WERI-Rb-1 (cell line): Measurements from ENCODE around the gene CEP85L.

ENCODE experiments used
- DNase-seq: peaks from one replicate; pipeline ENCODE4 v3.0.0-alpha.2; 2020
- H3K27ac ChIP-seq: fragments of 250-450 bp; sonication (Bioruptor Pico); 2 replicates; pipeline ENCODE4 v1.5.1; 2020; ENCODE audit warnings: mild to moderate bottlenecking, moderate library complexity
- H3K27me3 ChIP-seq: fragments of 250-450 bp; sonication (Bioruptor Pico); 2 replicates; pipeline ENCODE4 v1.5.1; 2021; ENCODE audit warnings: mild to moderate bottlenecking, low read depth, moderate library complexity; ENCODE audit not compliant: insufficient read depth, severe bottlenecking
- H3K36me3 ChIP-seq: fragments of 250-450 bp; sonication (Bioruptor Pico); 2 replicates; pipeline ENCODE4 v1.5.1; 2020; ENCODE audit warnings: mild to moderate bottlenecking, moderate library complexity
- H3K4me3 ChIP-seq: 2 replicates; pipeline ENCODE4 v1.5.1; 2011; ENCODE audit warnings: low read depth, mild to moderate bottlenecking, control low read depth, low read length
- H3K9me3 ChIP-seq: fragments of 250-450 bp; sonication (Bioruptor Pico); 2 replicates; pipeline ENCODE4 v1.5.1; 2021; ENCODE audit warnings: mild to moderate bottlenecking, moderate library complexity; ENCODE audit not compliant: severe bottlenecking
- TF ChIP-seq, protein P1 (sequence below): IDR thresholded peaks from 2 replicates; pipeline ENCODE4 v1.5.1; 2011; ENCODE audit warnings: low read depth, mild to moderate bottlenecking, control low read depth, inconsistent platforms, low read length

Gene CEP85L

DNA sequence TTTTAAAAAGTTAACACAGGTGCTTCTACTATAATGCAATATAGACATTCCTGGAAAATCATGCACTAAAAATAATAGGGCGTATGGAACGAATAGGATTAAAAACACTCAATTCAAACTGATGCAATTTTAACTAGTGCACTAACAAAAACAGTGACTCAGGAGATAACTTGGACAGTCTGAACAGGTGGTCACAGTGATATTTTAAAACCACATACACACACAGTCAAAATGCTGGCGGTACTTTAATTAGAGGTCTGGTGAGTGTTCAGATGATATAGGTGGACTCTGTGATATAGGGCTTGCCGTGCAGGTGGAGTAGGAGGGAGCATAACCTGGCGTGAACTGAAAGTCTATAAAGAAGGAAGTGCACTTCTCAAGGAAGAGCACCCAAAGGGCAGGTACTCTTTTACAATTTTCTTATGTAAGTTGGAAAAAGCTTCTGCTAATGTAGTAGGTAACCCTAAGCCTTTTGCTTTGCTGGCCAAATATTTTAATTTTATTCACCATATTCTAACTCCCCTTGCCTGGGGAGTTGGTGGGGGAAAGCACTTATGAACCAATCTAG, 145.2 kb downstream of the CEP85L start:
- Histone ChIP-seq H3K27me3 (no peaks in the 10 kb centered on the region), H3K36me3 (no peaks in the 10 kb centered on the region; the same call in 1 of the 2 replicates), H3K4me3 (no peak overlapping the region), H3K9me3 (no peaks in the 10 kb centered on the region), H3K27ac (no peak overlapping the region)
- TF ChIP-seq, protein P1, sequence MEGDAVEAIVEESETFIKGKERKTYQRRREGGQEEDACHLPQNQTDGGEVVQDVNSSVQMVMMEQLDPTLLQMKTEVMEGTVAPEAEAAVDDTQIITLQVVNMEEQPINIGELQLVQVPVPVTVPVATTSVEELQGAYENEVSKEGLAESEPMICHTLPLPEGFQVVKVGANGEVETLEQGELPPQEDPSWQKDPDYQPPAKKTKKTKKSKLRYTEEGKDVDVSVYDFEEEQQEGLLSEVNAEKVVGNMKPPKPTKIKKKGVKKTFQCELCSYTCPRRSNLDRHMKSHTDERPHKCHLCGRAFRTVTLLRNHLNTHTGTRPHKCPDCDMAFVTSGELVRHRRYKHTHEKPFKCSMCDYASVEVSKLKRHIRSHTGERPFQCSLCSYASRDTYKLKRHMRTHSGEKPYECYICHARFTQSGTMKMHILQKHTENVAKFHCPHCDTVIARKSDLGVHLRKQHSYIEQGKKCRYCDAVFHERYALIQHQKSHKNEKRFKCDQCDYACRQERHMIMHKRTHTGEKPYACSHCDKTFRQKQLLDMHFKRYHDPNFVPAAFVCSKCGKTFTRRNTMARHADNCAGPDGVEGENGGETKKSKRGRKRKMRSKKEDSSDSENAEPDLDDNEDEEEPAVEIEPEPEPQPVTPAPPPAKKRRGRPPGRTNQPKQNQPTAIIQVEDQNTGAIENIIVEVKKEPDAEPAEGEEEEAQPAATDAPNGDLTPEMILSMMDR = no peak
- no peak for DNase-seq

DNA sequence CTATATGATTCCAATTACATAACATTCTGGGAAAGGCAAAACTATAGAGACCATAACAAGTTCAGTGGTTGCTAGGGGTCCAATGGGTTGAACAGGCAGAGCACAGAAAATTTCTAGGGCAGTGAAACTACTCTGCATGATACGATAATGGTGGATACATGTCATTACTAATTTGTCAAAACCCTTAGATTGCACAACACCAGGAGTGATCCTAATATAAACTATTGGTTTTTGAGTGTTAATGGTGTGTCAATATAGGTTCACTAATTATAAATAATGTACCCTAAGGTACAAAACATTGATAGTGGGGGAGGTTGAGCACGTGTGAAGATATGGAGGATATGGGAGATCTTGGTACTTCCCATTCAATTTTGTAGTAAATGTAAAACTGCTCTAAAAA, 145.7 kb downstream of the CEP85L start:
- H3K4me3 ChIP-seq = no peak overlapping the region
- no peaks in the 10 kb centered on the region for H3K27me3 ChIP-seq
- DNase-seq = no peak
- no peaks in the 10 kb centered on the region for H3K9me3 ChIP-seq
- TF ChIP-seq, protein P1 = no peak
- no peaks in the 10 kb centered on the region; the same call in 1 of the 2 replicates for H3K36me3 ChIP-seq
- no peak overlapping the region for H3K27ac ChIP-seq

DNA sequence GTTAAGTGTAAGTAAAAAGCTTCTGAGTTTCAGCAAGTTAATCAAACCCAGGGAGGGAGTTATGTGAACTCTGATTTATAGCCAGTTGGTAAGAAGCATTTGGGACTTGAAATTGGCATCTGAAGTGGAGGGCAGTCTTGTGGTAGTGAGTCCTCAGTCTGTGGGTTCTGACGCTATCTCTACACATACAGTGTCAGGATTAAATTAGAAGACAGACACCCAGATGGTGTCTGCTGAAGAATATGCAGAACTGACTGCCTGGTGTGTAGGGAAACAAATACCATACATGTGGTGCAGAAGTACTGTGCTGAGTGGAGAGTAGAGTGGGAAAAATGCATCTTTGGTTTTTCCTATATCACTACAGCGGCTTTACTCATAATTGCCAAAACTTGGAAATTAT, 146.8 kb downstream of the CEP85L start:
- Histone ChIP-seq H3K4me3 (no peak overlapping the region), H3K27me3 (no peaks in the 10 kb centered on the region), H3K9me3 (no peaks in the 10 kb centered on the region), H3K27ac (no peak overlapping the region), H3K36me3 (no peaks in the 10 kb centered on the region; the same call in 1 of the 2 replicates)
- TF ChIP-seq, protein P1 = no peak
- DNase-seq = no peak

DNA sequence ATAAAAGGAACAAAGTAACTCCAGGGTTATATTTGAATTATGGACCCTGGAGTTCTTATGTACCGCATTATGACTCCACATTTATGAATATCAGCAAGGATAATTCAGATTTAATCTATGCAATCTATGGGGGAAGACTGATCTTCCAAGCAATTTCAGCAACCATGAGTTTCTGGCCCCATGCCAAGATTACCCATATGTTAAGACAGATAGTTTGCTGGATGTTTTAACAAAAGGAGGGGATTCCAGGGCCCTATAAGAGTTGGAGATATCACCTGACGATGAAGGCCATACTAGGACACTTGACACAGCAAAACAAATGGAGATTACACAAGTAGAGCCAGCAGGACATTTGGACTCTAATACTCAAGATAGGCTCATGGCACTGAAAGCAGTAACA, 149.2 kb downstream of the CEP85L start:
- TF ChIP-seq, protein P1 = no peak
- H3K27me3 ChIP-seq = no peaks in the 10 kb centered on the region
- H3K9me3 ChIP-seq = no peaks in the 10 kb centered on the region
- no peak for DNase-seq
- H3K36me3 ChIP-seq = no peaks in the 10 kb centered on the region; the same call in 1 of the 2 replicates
- no peak overlapping the region for H3K4me3 ChIP-seq
- H3K27ac ChIP-seq = no peak overlapping the region

DNA sequence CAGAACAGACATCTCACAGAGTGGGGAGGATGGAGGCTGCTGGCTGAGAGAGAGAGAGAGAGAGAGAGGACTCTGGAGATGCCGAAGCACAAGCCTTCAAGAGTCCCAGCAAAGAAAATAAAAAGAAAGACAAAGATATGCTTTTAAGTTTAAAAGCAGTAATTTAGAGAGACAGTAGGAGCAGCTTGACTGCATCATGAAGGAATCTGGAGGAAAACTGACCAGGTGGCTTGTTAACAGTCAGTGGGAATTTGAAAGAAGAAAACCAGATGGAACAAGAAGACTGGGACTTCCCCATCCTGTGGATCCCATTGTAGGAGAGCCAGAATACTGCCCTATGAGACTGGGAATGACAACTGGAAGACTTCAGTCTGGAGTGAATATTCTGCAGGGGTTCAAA, 149.6 kb downstream of the CEP85L start:
- no peaks in the 10 kb centered on the region; the same call in 1 of the 2 replicates for H3K36me3 ChIP-seq
- DNase-seq = no peak
- no peak overlapping the region for H3K4me3 ChIP-seq
- H3K27ac ChIP-seq = no peak overlapping the region
- no peaks in the 10 kb centered on the region for H3K27me3 ChIP-seq
- TF ChIP-seq, protein P1 = no peak
- no peaks in the 10 kb centered on the region for H3K9me3 ChIP-seq

DNA sequence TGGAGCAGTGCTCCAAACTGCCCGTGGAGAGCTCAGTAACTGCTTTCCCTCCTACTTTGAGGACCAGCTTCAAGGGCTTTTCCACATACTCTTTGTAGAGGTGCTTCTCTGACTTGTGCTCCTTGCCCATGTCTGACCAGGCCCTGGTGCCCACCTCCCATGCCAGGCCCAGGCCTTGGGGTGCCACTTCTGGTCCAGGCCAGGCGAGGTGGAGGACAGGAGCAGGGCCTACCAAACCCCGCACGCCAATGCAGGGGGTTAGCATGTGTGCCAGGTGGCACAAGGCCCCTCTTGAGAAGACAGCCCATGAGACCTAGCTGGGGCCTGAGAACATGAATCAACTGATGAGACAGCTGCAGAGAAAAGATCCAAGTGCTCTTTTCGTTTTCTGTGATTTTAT, 150.3 kb downstream of the CEP85L start:
- no peaks in the 10 kb centered on the region; the same call in 1 of the 2 replicates for H3K36me3 ChIP-seq
- no peak for DNase-seq
- H3K27me3 ChIP-seq = no peaks in the 10 kb centered on the region
- TF ChIP-seq, protein P1 = no peak
- H3K27ac ChIP-seq = no peak overlapping the region
- H3K9me3 ChIP-seq = no peaks in the 10 kb centered on the region
- H3K4me3 ChIP-seq = no peak overlapping the region
